Transverse colon (tissue), 4 donors: ENCODE results near the gene ZNF319. TPM values are rescaled to one million over a fixed set of nuclear protein-coding genes. Genes with fewer than 3 reads are reported as not detected.

Experiments used
- DNase-seq: peaks from one replicate; pipeline ENCODE4 v3.0.0-alpha.2; 2019
- H3K27ac ChIP-seq, 4 donors: fragments of 200-600 bp; sonication (generic); 2 replicates each; pipeline ENCODE4 v1.5.1; 2016 to 2018; ENCODE audit warnings: inconsistent platforms in 4 of 4
- H3K27me3 ChIP-seq: fragments of 200-600 bp; sonication (generic); 2 replicates; pipeline ENCODE4 v1.5.1; 2017; ENCODE audit warnings: inconsistent platforms
- H3K36me3 ChIP-seq, 4 donors: fragments of 200-600 bp; sonication (generic); 2 replicates each; pipeline ENCODE4 v1.5.1; 2017 to 2019; ENCODE audit warnings: inconsistent platforms in 4 of 4
- H3K4me1 ChIP-seq, 4 donors: fragments of 200-600 bp; sonication (generic); 2 replicates each; pipeline ENCODE4 v1.5.1; 2017 to 2020; ENCODE audit warnings: inconsistent platforms in 4 of 4
- H3K4me3 ChIP-seq, 4 donors: fragments of 200-600 bp; sonication (generic); 1 replicate in 1 of 4; 2 replicates in 3 of 4; pipeline versions ENCODE4 v1.5.1 to v1.6.1; 2017 to 2019; ENCODE audit warnings: inconsistent platforms in 4 of 4
- H3K9me3 ChIP-seq, 2 donors: fragments of 200-600 bp; sonication (generic); 2 replicates each; pipeline ENCODE4 v1.5.1; 2017 to 2019; ENCODE audit warnings: inconsistent platforms in 2 of 2
- EP300 ChIP-seq: sonication (generic); formaldehyde crosslinking; IDR thresholded peaks from one replicate; pipeline ENCODE4 v1.6.1; 2017; ENCODE audit warnings: antibody characterized with exemption, low read depth
- POLR2A ChIP-seq: fragments of 450-650 bp; IDR thresholded peaks from one replicate; pipeline ENCODE4 v1.6.1; 2016; ENCODE audit warnings: antibody characterized with exemption, mild to moderate bottlenecking, moderate library complexity
- POLR2AphosphoS5 ChIP-seq, 3 donors: sonication (generic); formaldehyde crosslinking; IDR thresholded peaks; one replicate each; pipeline ENCODE4 v1.6.1; 2016; ENCODE audit warnings: antibody characterized with exemption in 3 of 3
- WGBS, 2 donors: methylation state at CpG; one replicate each; pipeline ENCODE4 v1.1.5; 2018; ENCODE audit warnings: low coverage in 1 of 2; 5-methylcytosine and 5-hydroxymethylcytosine counted together
- in situ Hi-C, 4 donors: fragments of 200-750 bp; cut with MboI; loops; one replicate each; pipeline versions ENCODE4 v1.15.0 to v1.15.1; 2017; ENCODE audit warnings: low sequenced_read_pairs in 3 of 4, low pct_ligation_motif_present in 1 of 4, low pct_unique_long_range_greater_than_20kb in 1 of 4
- intact Hi-C: fragments of 100-400 bp; cut with DNase I; formaldehyde crosslinking; loops from one replicate; pipeline ENCODE4 v1.15.1; 2023; ENCODE audit warnings: low total_unique reads
- total RNA-seq, 4 donors: library from RNA; depleted of rRNA; stranded (reverse); fragments of >200 nt; gene quantifications; one replicate each; pipeline ENCODE4 v1.1.0, GENCODE V29; 2016
- TF ChIP-seq, protein P1 (sequence below), 5 experiments: fragments of 200-600 bp in 3 of 5; fragments of 450-650 bp in 2 of 5; sonication (generic) in 3 of 5; IDR thresholded peaks; 1 replicate in 2 of 5; 2 replicates in 3 of 5; pipeline ENCODE4 v1.5.1; 2016 to 2017; ENCODE audit warnings: antibody characterized with exemption in 5 of 5, inconsistent platforms in 3 of 5, mild to moderate bottlenecking in 2 of 5, moderate library complexity in 1 of 5

Gene ZNF319
- total RNA-seq, 4 donors from 2014 or later: 6.4 to 11.6 (median 6.5) TPM

DNA sequence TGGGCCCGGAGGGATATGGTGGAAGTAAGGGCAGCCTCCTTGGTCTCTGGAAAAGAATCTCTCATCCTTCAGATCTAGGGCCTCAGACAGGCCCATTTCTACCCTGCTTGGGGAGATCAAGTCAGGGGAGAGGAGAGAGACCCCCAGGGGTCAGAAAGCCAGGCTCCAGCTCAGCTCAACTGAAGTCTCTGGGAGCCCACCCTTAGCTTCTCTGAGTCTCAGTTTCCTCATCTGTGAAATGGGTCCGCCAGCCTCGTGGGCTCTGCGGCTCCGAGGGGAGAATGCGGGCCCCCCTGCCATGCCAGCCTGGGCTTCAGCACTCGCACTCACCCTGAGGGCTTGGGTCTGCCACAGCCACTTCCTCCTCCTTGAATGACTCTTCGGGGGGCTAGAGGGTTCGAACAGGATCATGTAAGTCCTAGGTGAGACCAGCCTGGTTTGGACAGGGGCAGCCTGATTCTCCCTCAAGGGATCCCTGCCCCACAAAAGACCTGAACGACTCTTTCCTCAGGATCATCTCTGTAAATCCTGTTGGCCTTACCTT is 36.2 kb downstream of the ZNF319 start:
- 81 to 90% methylated on average over 2 to 9 of the region's 10 CpGs for WGBS, 2 donors
- no peak for DNase-seq
- Histone ChIP-seq H3K27ac (no peak overlapping the region), H3K27me3 (no peaks in the 10 kb centered on the region), H3K4me1 (no peaks in the 10 kb centered on the region), H3K4me3 (no peak overlapping the region), H3K9me3 (no peaks in the 10 kb centered on the region), H3K36me3 (no peaks in the 10 kb centered on the region)
- in situ Hi-C loops: no loop called here
- no peak for TF ChIP-seq EP300
- TF ChIP-seq POLR2AphosphoS5 (IDR thresholded peaks at IDR 0.05): no peak
- TF ChIP-seq, protein P1, sequence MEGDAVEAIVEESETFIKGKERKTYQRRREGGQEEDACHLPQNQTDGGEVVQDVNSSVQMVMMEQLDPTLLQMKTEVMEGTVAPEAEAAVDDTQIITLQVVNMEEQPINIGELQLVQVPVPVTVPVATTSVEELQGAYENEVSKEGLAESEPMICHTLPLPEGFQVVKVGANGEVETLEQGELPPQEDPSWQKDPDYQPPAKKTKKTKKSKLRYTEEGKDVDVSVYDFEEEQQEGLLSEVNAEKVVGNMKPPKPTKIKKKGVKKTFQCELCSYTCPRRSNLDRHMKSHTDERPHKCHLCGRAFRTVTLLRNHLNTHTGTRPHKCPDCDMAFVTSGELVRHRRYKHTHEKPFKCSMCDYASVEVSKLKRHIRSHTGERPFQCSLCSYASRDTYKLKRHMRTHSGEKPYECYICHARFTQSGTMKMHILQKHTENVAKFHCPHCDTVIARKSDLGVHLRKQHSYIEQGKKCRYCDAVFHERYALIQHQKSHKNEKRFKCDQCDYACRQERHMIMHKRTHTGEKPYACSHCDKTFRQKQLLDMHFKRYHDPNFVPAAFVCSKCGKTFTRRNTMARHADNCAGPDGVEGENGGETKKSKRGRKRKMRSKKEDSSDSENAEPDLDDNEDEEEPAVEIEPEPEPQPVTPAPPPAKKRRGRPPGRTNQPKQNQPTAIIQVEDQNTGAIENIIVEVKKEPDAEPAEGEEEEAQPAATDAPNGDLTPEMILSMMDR (IDR thresholded peaks at IDR 0.05): no peak
- TF ChIP-seq POLR2A: no peak
- intact Hi-C loops: no loop called here

DNA sequence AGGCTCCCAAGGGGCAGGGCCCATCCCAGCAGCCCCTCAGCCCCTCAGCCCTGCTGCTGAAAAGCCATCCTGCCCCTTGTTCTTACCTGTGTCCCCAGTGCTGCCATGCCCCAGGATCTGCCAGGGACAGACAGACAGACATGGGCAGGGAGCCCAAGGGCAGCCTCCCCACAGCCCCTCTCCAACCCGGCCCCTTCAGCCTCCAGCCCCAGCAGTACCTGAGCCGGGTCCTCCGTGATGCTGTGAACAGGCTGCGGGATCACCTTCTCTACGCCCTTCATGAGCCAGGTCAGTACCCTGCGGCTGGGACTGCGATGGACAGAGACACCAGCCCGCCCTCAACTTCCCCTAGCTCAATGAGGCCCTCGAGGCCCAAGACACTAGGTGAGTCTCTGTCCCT is 37.7 kb downstream of the ZNF319 start:
- Histone ChIP-seq H3K4me3 (no peak overlapping the region), H3K27ac (no peak overlapping the region), H3K4me1 (no peaks in the 10 kb centered on the region), H3K9me3 (no peaks in the 10 kb centered on the region), H3K36me3 (no peaks in the 10 kb centered on the region), H3K27me3 (no peaks in the 10 kb centered on the region)
- in situ Hi-C loops (no loop called here), intact Hi-C loops (loop anchor here (1.0 kb wide), 1 partner anchor 16 kb away; no protein-coding TSS in a partner anchor)
- TF ChIP-seq POLR2A (no peak), POLR2AphosphoS5 (IDR thresholded peaks at IDR 0.05) (no peak), EP300 (no peak)
- WGBS, 2 donors: 71% methylated on average over 9 of the region's 9 CpGs; no CpG with 5 or more reads in 1 of the 2 donors
- DNase-seq: no peak

DNA sequence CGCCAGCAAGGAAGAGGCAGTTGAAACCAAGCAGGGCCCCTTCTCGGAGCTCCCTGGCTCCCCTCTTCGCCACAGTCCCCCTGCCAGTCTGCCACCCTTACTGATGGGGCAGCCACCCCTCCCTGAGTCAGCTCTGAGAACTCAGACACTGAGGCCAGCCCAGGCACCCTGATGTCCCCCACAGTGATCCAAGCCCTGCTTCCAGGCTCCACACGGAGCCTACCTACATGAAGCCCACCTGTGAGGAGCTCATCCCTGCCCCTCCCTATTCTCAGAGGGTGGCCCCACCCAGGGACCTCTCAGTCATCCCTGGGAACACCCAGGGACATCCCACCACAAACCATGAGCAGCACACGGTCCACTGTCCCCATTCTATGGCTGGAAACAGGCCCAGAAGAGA is 38.4 kb downstream of the ZNF319 start:
- TF ChIP-seq POLR2A: no peak
- TF ChIP-seq EP300: no peak
- TF ChIP-seq POLR2AphosphoS5 (IDR thresholded peaks at IDR 0.05): no peak
- intact Hi-C loops (no loop called here), in situ Hi-C loops (no loop called here)
- no peak for DNase-seq
- Histone ChIP-seq H3K36me3 (no peaks in the 10 kb centered on the region), H3K4me3 (no peak overlapping the region), H3K27ac (no peak overlapping the region), H3K4me1 (no peaks in the 10 kb centered on the region), H3K27me3 (no peaks in the 10 kb centered on the region), H3K9me3 (no peaks in the 10 kb centered on the region)
- 59% methylated on average over 5 of the region's 5 CpGs; no CpG with 5 or more reads in 1 of the 2 donors for WGBS, 2 donors

DNA sequence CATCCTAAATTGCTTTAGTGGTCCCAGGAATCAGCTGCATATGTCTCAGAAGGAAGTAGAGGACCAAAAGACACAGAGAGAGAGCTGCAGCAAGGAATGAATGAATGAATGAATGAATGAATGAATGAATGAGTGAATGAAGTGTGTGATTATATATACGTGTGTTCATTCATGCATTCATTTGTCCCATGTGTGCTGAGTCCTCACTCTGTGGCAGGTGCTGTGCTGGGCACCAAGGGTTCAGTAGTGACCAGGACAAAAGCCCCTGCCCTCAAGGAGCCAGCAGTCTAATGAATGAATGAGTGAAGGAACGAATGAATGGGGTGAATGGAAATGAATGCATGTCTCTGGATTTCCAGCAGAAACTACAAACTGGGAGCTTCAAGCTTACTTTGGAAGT is 38.9 kb downstream of the ZNF319 start:
- in situ Hi-C loops: no loop called here
- intact Hi-C loops: no loop called here
- TF ChIP-seq POLR2A (no peak), EP300 (no peak), POLR2AphosphoS5 (IDR thresholded peaks at IDR 0.05) (no peak)
- TF ChIP-seq, protein P1 (IDR thresholded peaks at IDR 0.05): no peak
- H3K36me3 ChIP-seq: no peaks in the 10 kb centered on the region
- no peak overlapping the region for H3K4me3 ChIP-seq
- no peaks in the 10 kb centered on the region for H3K4me1 ChIP-seq
- no peaks in the 10 kb centered on the region for H3K9me3 ChIP-seq
- no peak overlapping the region for H3K27ac ChIP-seq
- H3K27me3 ChIP-seq: no peaks in the 10 kb centered on the region
- DNase-seq: no peak
- WGBS, 2 donors: 37 to 55% methylated on average over 2 of the region's 2 CpGs

DNA sequence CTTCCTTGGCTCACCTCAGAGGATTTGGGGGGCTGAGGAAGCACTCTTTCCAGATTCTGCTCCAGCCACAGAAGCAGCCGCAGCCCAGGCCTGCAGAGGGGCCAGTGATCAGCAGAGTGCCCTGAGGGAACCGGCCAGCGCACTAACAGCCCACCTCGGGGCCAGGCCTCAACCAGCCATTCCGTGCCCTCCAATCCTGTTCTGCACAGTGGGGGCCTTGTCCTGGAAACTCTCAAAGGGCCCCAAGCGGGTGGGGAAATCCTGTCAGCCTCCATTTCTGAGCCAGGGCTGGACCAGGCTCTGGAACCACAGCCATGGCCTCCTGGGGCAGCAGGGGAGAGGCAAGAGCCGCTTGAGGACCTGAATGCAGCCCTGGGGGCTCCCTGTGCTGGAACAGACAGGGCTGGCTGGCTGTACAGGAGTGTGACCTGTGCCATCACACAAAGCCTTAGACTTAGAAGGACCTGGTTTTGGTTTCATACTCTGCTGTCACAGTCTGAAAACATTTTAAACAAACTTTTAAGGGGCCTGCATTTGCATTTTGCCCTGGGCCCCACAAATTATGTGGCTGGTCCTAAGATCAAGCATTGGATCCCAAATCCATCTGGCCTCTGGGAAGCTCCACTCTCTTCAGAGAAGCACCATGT is 39.5 kb downstream of the ZNF319 start:
- no peak overlapping the region for H3K27ac ChIP-seq
- intact Hi-C loops (no loop called here), in situ Hi-C loops (no loop called here)
- 90% methylated on average over 6 of the region's 7 CpGs; no CpG with 5 or more reads in 1 of the 2 donors for WGBS, 2 donors
- no peaks in the 10 kb centered on the region for H3K27me3 ChIP-seq
- no peak overlapping the region for H3K4me3 ChIP-seq
- TF ChIP-seq, protein P1 (IDR thresholded peaks at IDR 0.05): no peak
- TF ChIP-seq EP300: no peak
- no peak for TF ChIP-seq POLR2A
- no peak for TF ChIP-seq POLR2AphosphoS5 (IDR thresholded peaks at IDR 0.05)
- H3K4me1 ChIP-seq: no peaks in the 10 kb centered on the region
- no peaks in the 10 kb centered on the region for H3K36me3 ChIP-seq
- no peak for DNase-seq
- H3K9me3 ChIP-seq: no peaks in the 10 kb centered on the region
